ENCODE data around the gene RSPH3.

Gene RSPH3

DNA sequence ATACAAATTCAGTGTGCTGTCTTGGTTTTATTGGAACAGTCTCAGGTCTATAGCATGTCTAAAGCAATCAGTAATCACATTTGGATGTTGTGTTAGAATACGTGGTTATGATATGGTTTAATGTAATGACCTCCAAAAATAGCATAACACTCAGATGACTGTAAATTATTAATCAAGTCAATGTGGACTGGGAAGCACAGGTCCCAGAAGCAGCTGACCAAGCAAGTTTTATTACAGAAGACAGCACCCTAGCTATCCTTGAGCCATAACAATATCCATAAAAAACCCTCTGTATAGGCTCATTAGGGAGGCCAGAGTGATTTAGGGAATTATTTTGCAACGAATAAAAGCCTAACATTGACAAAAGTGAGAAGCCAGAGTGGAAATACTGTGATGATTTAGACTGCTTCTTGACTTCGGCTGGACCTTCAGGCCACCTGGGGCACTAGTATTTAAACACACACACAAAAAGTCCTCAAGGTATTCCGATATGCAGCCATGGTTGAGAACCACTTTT is 66.9 kb downstream of the RSPH3 start:
- DNase-seq (ENCODE audit: low read depth in 2 of 2) = no peak

GRCh38 chr6:158928068-158928467 is 71.9 kb downstream of the RSPH3 start:
- no peak for DNase-seq (ENCODE audit: low read depth in 2 of 2)

GRCh38 chr6:158926414-158926813 is 73.6 kb downstream of the RSPH3 start:
- no peak for DNase-seq (ENCODE audit: low read depth in 2 of 2)

DNA sequence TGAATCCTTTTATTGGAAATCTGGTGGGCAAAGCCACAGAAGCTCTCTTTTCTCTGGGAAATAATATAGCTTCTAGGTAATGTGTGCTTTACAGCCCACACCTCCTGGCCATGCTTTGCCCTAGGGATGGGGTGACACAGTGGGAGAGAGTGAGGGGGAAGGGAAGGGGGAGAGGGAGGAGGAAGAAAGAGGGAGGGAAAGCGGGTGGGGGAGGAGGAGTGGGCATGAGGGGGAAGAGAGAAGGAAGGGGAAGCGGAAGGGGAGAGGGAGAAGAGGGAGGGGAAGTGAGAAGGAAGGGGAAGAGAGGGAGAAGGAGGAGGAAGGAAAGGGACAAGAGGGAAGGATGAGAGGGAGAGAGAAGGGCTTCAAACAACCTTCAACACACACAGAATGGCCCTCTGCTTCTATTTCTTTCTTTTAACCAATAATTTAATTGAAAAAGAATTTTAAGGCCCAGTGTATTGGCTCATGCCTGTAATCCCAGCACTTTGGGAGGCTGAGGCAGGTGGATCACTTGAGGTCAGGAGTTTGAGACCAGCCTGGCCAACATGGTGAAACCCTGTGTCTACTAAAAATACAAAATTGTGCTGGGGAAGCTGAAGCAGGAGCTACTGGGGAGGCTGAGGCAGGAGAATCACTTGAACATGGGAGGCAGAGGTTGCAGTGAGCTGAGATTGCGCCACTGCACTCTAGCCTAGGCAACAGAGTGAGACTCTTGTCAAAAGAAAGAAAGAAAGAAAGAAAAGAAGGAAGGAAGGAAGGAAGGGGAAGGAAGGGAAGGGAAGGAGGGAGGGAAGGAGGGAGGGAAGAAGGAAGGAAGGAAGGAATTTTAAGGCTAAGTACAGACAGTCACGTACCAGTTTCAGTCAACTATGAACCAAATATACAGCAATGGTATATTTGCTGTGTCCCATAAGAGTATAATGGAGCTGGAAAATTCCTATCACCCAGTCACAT is 75.2 kb downstream of the RSPH3 start:
- no peak for DNase-seq (ENCODE audit: low read depth in 2 of 2)

DNA sequence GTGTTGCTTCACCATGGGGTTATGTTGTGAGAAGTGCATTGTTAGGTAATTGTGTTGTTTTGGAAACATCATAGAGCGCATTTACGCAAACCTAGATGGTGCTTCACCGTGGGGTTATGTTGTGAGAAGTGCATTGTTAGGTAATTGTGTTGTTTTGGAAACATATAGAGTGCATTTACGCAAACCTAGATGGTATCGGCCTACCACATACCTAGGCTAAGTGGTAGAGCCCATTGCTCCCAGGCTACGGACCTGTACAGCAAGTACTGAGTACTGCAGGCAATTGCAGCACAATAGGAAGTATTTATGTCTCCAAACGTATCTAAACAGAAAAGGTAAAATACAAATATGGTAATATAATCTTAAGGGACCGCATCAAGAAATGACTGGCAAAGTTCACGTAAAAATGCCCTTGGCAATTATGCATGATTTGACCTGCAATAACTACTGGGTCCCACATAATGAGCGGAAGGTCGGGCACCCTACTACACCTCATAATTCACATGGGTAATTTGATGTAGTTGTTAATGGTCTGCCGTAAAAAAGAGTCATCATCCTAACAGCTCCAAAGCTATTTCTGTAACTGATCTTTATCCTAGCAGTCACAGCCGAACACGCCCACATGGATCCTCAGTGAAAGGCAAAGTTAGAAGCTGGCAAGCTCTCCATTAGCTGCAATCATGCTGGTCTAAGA is 76.0 kb downstream of the RSPH3 start:
- no peak for DNase-seq (ENCODE audit: low read depth in 2 of 2)
